ENCODE data around the gene DEFB123.
A peak's percentile ranks its signal among the peaks of the same experiment; 100 is the strongest.
"Not testable (repeated sequence)": the region's sequence is repeated elsewhere in the genome, so short reads cannot be mapped to it uniquely, and the experiment has no call there.

DEFB123 gene

GRCh38 chr20:31449511-31450414 is 9.3 kb downstream of the DEFB123 start:
- Mint-ChIP-seq H3K4me1 (no peaks in the 10 kb centered on the region), H3K27me3 (peaks cover 11% of the 10 kb centered on the region), H3K4me3 (no peak overlapping the region), H3K27ac (no peak overlapping the region), H3K9me3 (peaks cover 5% of the 10 kb centered on the region), H3K36me3 (no peaks in the 10 kb centered on the region)
- ATAC-seq (ENCODE audit: low read depth) (no peak), DNase-seq (ENCODE audit: low spot score in 2 of 2) (no peak)

DNA sequence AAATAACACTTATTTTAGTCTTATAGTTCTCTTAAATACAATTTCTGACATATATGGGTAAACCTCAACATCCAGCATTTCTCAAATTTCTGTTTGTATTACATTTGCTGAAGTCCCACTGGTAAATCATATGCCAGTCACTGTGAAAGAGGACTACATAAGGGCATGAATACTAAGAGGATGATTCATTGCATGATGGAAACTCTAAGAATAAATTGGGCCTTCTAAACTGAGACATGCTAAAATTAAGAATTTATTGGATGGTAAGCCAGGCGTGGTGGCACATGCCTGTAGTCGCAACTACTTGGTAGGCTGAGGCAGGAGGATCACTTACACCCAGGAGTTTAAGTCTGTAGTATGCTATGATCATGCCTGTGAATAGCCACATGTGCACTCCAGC is 12.1 kb downstream of the DEFB123 start:
- Mint-ChIP-seq H3K27ac (no peak overlapping the region), H3K4me3 (no peak overlapping the region), H3K4me1 (no peaks in the 10 kb centered on the region), H3K9me3 (peaks cover 3% of the 10 kb centered on the region), H3K27me3 (peaks cover 13% of the 10 kb centered on the region), H3K36me3 (no peaks in the 10 kb centered on the region)
- no peak for ATAC-seq (ENCODE audit: low read depth)
- DNase-seq (ENCODE audit: low spot score in 2 of 2): no peak

DNA sequence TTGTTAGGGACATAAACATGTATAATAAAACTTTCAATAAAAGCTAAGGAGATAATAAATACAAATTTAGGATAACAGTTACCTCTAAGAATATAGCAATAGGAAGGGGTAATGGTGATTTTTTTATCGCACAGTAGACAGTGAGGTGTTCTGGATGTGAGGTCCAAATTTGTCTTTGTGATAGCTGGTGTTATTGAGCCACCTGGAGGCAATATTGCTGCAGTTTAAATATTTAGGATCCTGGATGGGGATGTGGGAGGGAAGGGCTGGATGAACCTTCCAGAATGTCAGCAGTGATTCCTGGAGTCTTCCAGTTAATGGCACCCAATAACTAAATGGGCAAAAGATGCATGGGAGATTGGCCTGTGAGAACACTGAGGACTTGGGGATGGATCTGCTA is 13.9 kb downstream of the DEFB123 start:
- no peaks in the 10 kb centered on the region for H3K9me3 Mint-ChIP-seq
- no peak overlapping the region for H3K4me3 Mint-ChIP-seq
- no peaks in the 10 kb centered on the region for H3K4me1 Mint-ChIP-seq
- H3K27ac Mint-ChIP-seq: no peak overlapping the region
- ATAC-seq (ENCODE audit: low read depth) (no peak), DNase-seq (ENCODE audit: low spot score in 2 of 2) (no peak)
- H3K36me3 Mint-ChIP-seq: no peaks in the 10 kb centered on the region
- peaks cover 14% of the 10 kb centered on the region for H3K27me3 Mint-ChIP-seq

- H3K4me1 Mint-ChIP-seq: peaks cover 16% of the 10 kb centered on the region
- not testable (repeated sequence) for H3K9me3 Mint-ChIP-seq; H3K36me3 Mint-ChIP-seq; ATAC-seq (ENCODE audit: low read depth); H3K27ac Mint-ChIP-seq; H3K27me3 Mint-ChIP-seq; DNase-seq (ENCODE audit: low spot score in 2 of 2); H3K4me3 Mint-ChIP-seq
Observed at GRCh38 chr20:31470946-31471345, 30.5 kb downstream of the DEFB123 start.

DNA sequence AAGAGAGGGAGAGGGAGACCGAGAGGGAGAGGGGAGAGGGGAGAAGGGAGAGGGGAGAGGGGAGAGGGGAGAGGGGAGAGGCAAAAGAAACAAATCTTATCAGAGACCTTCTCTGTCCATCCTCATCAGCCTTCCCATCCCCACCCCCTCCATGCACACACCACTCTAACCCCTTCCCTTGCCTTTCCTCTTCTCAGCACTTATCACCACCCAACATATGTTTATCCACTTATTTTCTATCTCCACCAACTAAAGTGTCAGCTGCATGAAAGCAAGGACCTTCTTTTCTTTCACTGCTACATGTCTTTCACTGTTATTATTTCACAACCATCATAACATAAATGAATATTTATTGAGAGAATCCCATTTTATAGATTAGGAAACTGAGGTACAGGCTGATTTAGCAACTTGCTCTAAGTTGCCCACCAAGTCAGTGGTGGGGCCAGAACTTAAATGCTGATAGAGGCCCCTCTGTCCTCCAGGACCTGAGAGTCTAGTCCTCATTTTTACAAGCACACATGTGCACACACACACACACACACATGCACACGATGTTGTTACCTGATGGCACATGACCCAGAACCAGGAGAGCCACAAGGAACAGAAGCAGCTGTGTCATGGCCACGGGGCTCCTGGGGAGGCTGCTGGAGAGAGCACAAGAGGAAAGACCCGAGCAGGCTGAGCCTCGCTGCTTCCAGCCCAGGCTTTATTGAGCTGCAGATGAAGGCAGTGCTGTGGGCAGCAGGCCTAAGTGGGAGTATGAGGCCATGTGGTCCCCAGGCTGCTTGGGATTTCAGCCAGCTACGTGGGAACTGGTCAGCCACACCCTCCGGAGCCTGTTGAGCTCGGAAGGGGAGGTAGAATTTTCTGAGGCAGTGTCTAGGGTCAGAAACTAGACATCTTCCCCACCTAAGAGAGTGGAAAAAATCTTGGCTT is 32.2 kb downstream of the DEFB123 start:
- Mint-ChIP-seq H3K36me3 (peaks cover 2% of the 10 kb centered on the region), H3K27me3 (peaks cover 15% of the 10 kb centered on the region), H3K4me1 (peaks cover 16% of the 10 kb centered on the region), H3K27ac (no peak overlapping the region), H3K9me3 (peaks cover 2% of the 10 kb centered on the region), H3K4me3 (no peak overlapping the region)
- ATAC-seq (ENCODE audit: low read depth) (no peak), DNase-seq (ENCODE audit: low spot score in 2 of 2) (no peak)

- Mint-ChIP-seq H3K4me3 (peak overlapping the region; percentile 35), H3K36me3 (peaks cover 2% of the 10 kb centered on the region), H3K27ac (no peak overlapping the region), H3K27me3 (peaks cover 18% of the 10 kb centered on the region), H3K4me1 (peaks cover 16% of the 10 kb centered on the region), H3K9me3 (peaks cover 2% of the 10 kb centered on the region)
- ATAC-seq (ENCODE audit: low read depth) (no peak), DNase-seq (ENCODE audit: low spot score in 2 of 2) (no peak)
Observed at GRCh38 chr20:31473331-31474096, 33.1 kb downstream of the DEFB123 start.

- H3K4me1 Mint-ChIP-seq: peaks cover 16% of the 10 kb centered on the region
- H3K4me3 Mint-ChIP-seq: peak overlapping the region; percentile 9
- DNase-seq (ENCODE audit: low spot score in 2 of 2) (no peak), ATAC-seq (ENCODE audit: low read depth) (peak; percentile 52)
- no peak overlapping the region for H3K27ac Mint-ChIP-seq
- peaks cover 18% of the 10 kb centered on the region for H3K27me3 Mint-ChIP-seq
- H3K36me3 Mint-ChIP-seq: peaks cover 2% of the 10 kb centered on the region
- peaks cover 2% of the 10 kb centered on the region for H3K9me3 Mint-ChIP-seq
Observed at GRCh38 chr20:31474097-31474436, 33.6 kb downstream of the DEFB123 start.

GRCh38 chr20:31474758-31475427 is 34.5 kb downstream of the DEFB123 start, which contains the start of the genes DEFB124 and REM1:
TSS of gene DEFB124 (minus strand) at chr20:31475127. CDS start at chr20:31473013, 2,114 bp downstream.
TSS of gene REM1 (plus strand) at chr20:31475288. CDS start at chr20:31476446, 1,158 bp downstream.
- Mint-ChIP-seq H3K4me3 (peak within 1 kb of the TSS; percentile 49), H3K4me1 (peaks cover 16% of the 10 kb centered on the region), H3K9me3 (peaks cover 2% of the 10 kb centered on the region), H3K27ac (no peak within 1 kb of the TSS), H3K27me3 (peaks cover 20% of the 10 kb centered on the region), H3K36me3 (peaks cover 2% of the 10 kb centered on the region)
- ATAC-seq (ENCODE audit: low read depth): peak; percentile 29
- DNase-seq (ENCODE audit: low spot score in 2 of 2): no peak

GRCh38 chr20:31475472-31476293 is 35.3 kb downstream of the DEFB123 start:
- no peak overlapping the region for H3K27ac Mint-ChIP-seq
- H3K27me3 Mint-ChIP-seq: peaks cover 20% of the 10 kb centered on the region
- H3K4me3 Mint-ChIP-seq: no peak overlapping the region
- DNase-seq (ENCODE audit: low spot score in 2 of 2): no peak
- no peak for ATAC-seq (ENCODE audit: low read depth)
- peaks cover 2% of the 10 kb centered on the region for H3K36me3 Mint-ChIP-seq
- H3K9me3 Mint-ChIP-seq: peaks cover 2% of the 10 kb centered on the region
- peaks cover 16% of the 10 kb centered on the region for H3K4me1 Mint-ChIP-seq

DNA sequence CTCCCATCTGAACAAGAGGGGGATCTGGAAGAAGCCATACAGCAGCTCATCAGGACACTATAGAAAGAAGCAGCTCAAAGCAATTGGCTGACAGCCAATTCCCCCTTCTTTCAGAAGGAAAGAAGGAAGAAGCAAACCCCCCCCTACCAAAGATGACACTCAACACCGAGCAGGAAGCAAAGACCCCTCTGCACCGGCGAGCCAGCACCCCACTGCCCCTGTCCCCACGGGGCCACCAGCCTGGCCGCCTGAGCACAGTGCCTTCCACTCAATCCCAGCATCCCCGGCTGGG is 35.8 kb downstream of the DEFB123 start:
- peaks cover 2% of the 10 kb centered on the region for H3K9me3 Mint-ChIP-seq
- ATAC-seq (ENCODE audit: low read depth): no peak
- no peak overlapping the region for H3K27ac Mint-ChIP-seq
- H3K27me3 Mint-ChIP-seq: peaks cover 21% of the 10 kb centered on the region
- H3K4me3 Mint-ChIP-seq: no peak overlapping the region
- peaks cover 2% of the 10 kb centered on the region for H3K36me3 Mint-ChIP-seq
- no peak for DNase-seq (ENCODE audit: low spot score in 2 of 2)
- H3K4me1 Mint-ChIP-seq: peaks cover 16% of the 10 kb centered on the region

DNA sequence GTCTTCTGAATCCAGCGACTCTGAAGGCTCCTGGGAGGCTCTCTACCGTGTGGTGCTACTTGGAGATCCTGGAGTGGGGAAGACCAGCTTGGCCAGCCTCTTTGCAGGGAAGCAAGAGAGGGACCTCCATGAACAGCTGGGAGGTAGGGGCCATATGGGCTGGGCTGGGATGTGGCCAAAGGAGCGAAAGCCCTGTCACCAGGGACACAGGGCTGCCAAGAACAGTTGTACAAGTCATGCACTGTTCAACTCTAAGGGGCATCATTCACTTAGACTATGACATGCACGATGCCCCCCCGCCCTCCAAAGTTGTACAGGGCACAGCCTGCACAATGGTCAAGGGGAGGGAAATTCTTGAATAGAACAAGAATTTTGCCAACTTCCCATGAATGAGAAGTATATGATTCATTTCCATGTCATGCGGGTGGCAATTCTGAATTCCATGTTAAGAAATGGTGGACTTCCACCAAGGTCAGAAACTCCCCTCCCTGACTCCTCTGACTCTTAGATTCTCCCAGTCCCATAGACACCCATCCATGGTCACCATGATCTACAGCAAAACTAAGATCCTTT is 36.3 kb downstream of the DEFB123 start:
- ATAC-seq (ENCODE audit: low read depth) (no peak), DNase-seq (ENCODE audit: low spot score in 2 of 2) (no peak)
- peaks cover 2% of the 10 kb centered on the region for H3K36me3 Mint-ChIP-seq
- H3K9me3 Mint-ChIP-seq: peaks cover 2% of the 10 kb centered on the region
- H3K4me3 Mint-ChIP-seq: no peak overlapping the region
- peaks cover 25% of the 10 kb centered on the region for H3K27me3 Mint-ChIP-seq
- peaks cover 16% of the 10 kb centered on the region for H3K4me1 Mint-ChIP-seq
- H3K27ac Mint-ChIP-seq: no peak overlapping the region

GRCh38 chr20:31484001-31484400 is 43.6 kb downstream of the DEFB123 start:
- Mint-ChIP-seq H3K4me1 (no peaks in the 10 kb centered on the region), H3K27ac (no peak overlapping the region), H3K36me3 (peaks cover 2% of the 10 kb centered on the region), H3K27me3 (peaks cover 18% of the 10 kb centered on the region), H3K4me3 (no peak overlapping the region), H3K9me3 (no peaks in the 10 kb centered on the region)
- ATAC-seq (ENCODE audit: low read depth) (no peak), DNase-seq (ENCODE audit: low spot score in 2 of 2) (no peak)
